ENCODE results near the gene MYO1D. TPM values are rescaled to one million over a fixed set of nuclear protein-coding genes. Genes with fewer than 3 reads are reported as not detected.

The MYO1D gene
- total and polyA plus RNA-seq, 8 donors = 16.7 to 43.0 (median 29.4) TPM

DNA sequence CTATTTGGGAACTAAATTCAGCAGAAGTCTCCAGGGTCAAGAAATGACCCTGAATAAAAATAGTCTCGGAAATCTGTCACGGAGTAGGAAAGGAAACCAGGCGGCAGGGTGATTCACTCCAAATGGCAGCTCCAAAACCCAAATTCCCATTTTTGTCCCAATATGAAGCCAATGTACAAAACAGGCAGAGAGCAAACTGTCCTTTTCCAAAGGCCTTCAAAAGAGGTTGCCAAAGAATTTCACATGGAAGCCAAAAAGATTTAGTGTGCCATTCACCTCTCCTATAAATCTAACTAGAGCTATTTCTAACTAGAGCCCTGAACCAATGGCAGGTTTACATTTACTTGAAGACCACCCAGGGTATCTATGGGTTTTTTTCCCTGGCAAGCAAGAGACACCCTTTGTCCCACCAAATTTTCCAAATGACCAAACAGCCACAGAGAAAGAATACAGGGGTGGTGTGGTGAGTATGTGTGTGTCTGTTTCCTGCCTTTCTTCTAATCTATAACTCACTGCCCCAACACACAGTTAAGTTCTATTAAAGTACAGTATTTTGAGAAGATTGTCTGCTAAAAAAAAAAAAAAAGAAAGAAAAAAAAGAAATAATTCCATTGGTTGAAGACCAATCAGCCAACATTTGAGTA, 6.8 kb downstream of the MYO1D start:
- Histone ChIP-seq H3K4me1 (peaks cover 8 to 11% (median 10%) of the 10 kb centered on the region in 3 donors), H3K27me3 (no peaks in the 10 kb centered on the region), H3K36me3 (no peaks in the 10 kb centered on the region), H3K9me3 (no peaks in the 10 kb centered on the region), H3K4me3 (no peak overlapping the region), H3K27ac (peak overlapping the region in 2 of 4 donors; percentile 31 to 34)
- intact Hi-C loops (cut with DNase I) = no loop called here
- DNase-seq (no peak), ATAC-seq (peak; percentile 39 to 70 (median 46)), FAIRE-seq (no peak)
- WGBS, 2 donors = 31 to 34% methylated on average over 3 of the region's 3 CpGs
- TF ChIP-seq, protein P1, sequence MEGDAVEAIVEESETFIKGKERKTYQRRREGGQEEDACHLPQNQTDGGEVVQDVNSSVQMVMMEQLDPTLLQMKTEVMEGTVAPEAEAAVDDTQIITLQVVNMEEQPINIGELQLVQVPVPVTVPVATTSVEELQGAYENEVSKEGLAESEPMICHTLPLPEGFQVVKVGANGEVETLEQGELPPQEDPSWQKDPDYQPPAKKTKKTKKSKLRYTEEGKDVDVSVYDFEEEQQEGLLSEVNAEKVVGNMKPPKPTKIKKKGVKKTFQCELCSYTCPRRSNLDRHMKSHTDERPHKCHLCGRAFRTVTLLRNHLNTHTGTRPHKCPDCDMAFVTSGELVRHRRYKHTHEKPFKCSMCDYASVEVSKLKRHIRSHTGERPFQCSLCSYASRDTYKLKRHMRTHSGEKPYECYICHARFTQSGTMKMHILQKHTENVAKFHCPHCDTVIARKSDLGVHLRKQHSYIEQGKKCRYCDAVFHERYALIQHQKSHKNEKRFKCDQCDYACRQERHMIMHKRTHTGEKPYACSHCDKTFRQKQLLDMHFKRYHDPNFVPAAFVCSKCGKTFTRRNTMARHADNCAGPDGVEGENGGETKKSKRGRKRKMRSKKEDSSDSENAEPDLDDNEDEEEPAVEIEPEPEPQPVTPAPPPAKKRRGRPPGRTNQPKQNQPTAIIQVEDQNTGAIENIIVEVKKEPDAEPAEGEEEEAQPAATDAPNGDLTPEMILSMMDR (IDR thresholded peaks at IDR 0.05) = no peak

DNA sequence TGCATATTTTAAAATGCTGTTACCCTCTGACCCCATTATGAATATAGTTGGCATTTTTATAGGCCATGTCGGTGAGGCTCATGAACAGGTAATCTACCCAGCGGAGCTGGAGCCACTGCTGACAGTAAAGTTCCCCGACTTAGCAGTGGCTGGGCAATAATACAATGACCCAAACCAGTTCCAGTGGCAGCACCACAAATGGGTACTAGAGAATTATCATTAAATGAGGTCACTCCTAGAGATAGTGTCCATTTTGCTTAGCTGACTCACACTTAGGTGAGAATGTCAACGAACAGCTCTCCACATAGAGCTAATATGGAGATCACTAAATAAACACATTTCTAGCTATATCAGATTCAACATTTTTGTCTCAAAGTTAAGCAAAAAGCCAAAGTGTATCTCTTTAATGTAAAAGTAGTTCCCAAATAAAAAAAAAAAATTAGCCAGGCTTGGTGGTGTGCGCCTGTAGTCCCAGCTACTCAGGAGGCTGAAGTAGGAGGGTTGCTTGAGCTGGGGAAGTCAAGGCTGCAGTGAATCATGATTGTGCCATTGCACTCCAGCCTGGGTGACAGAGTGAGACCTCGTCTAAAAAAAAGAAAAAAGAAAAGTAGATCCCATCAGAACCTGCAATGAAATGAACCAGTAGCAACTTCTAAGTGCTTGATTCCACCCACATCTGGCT, 7.4 kb downstream of the MYO1D start:
- H3K36me3 ChIP-seq = no peaks in the 10 kb centered on the region
- peak; percentile 68 to 84 (median 79) for ATAC-seq
- H3K4me1 ChIP-seq = peaks cover 8 to 11% (median 10%) of the 10 kb centered on the region in 3 donors
- intact Hi-C loops (cut with DNase I) = no loop called here
- no peak overlapping the region for H3K4me3 ChIP-seq
- TF ChIP-seq, protein P1 (IDR thresholded peaks at IDR 0.05) = no peak
- H3K9me3 ChIP-seq = no peaks in the 10 kb centered on the region
- no peaks in the 10 kb centered on the region for H3K27me3 ChIP-seq
- DNase-seq = no peak
- WGBS, 2 donors = 68 to 70% methylated on average over 6 of the region's 6 CpGs
- FAIRE-seq = no peak
- H3K27ac ChIP-seq = peak overlapping the region in 2 of 4 donors; percentile 31 to 34

DNA sequence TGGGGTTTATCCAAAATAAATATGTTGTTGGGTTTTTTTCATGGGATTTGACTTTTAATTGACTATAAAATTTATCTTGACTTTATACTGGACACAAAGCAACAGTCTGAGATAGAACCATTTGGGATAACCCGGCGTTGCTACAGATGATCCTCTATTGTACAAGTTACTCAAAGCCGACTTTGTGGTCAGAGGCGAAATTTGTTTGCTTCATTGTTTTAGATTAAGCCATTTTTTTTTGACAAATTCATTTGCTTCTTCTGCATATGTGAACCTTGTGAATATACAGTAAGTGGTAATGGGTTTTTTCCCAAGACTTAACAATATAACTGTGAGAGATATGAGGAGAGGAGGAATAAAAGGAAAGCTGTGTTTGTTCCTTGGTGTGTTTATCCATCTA, 11.8 kb downstream of the MYO1D start:
- TF ChIP-seq, protein P1 (IDR thresholded peaks at IDR 0.05) = no peak
- peaks cover 8 to 10% (median 9%) of the 10 kb centered on the region in 3 donors for H3K4me1 ChIP-seq
- 95 to 97% methylated on average over 4 of the region's 4 CpGs for WGBS, 2 donors
- no peak overlapping the region for H3K4me3 ChIP-seq
- intact Hi-C loops (cut with DNase I) = no loop called here
- no peaks in the 10 kb centered on the region for H3K27me3 ChIP-seq
- ATAC-seq = no peak
- DNase-seq = no peak
- no peak overlapping the region for H3K27ac ChIP-seq
- H3K36me3 ChIP-seq = no peaks in the 10 kb centered on the region
- H3K9me3 ChIP-seq = no peaks in the 10 kb centered on the region
- no peak for FAIRE-seq

DNA sequence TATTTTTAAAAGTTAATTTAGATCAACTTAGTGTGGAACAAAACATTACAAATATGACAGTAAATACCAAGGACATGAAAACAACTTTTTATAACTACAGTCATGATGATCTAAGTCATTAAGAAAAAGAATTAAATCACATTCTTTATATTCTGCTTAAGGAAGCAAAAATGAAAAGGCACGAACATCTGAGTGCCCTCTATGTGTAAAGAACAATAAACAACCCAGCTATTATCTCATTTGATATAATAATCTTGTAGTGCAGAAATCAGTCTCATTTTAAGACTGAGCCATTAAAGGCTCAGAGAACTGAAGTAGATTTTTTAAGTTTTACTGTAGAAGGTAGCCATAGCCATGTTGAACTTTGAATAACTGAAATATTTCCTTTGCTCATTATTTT, 13.4 kb downstream of the MYO1D start:
- no peaks in the 10 kb centered on the region for H3K4me1 ChIP-seq
- H3K27ac ChIP-seq = no peak overlapping the region
- H3K9me3 ChIP-seq = no peaks in the 10 kb centered on the region
- DNase-seq (no peak), ATAC-seq (no peak), FAIRE-seq (no peak)
- no peak overlapping the region for H3K4me3 ChIP-seq
- WGBS, 2 donors = 18 to 40% methylated on average over 1 of the region's 1 CpG
- TF ChIP-seq, protein P1 (IDR thresholded peaks at IDR 0.05) = no peak
- intact Hi-C loops (cut with DNase I) = no loop called here
- H3K27me3 ChIP-seq = no peaks in the 10 kb centered on the region
- no peaks in the 10 kb centered on the region for H3K36me3 ChIP-seq

DNA sequence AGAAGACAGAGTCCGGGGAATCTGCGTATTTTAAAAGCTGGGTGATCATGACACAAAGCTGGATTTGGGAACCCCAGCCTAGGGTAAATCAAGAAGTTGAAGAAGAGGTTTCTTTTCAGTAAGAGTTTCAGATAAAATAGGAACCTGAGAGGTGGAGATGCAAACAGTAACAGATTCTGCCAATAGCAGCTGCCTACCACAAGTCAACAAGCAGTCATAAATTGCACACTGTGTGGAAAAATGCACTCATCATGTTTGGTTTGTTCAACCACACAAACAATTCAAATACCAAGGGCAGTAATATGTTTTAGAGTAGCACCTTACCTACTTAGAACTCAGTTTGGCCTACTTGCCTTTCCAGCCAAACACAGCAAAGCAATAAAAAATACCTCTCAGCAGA, 14.0 kb downstream of the MYO1D start:
- no peaks in the 10 kb centered on the region for H3K4me1 ChIP-seq
- H3K27ac ChIP-seq = no peak overlapping the region
- H3K27me3 ChIP-seq = no peaks in the 10 kb centered on the region
- DNase-seq (no peak), ATAC-seq (no peak), FAIRE-seq (no peak)
- TF ChIP-seq, protein P1 (IDR thresholded peaks at IDR 0.05) = no peak
- H3K9me3 ChIP-seq = no peaks in the 10 kb centered on the region
- intact Hi-C loops (cut with DNase I) = no loop called here
- H3K36me3 ChIP-seq = no peaks in the 10 kb centered on the region
- H3K4me3 ChIP-seq = no peak overlapping the region
- 96 to 97% methylated on average over 2 of the region's 2 CpGs for WGBS, 2 donors

All from pancreas (tissue), 10 donors.